Measurements from ENCODE around the gene SLIT3.

SLIT3 gene

DNA sequence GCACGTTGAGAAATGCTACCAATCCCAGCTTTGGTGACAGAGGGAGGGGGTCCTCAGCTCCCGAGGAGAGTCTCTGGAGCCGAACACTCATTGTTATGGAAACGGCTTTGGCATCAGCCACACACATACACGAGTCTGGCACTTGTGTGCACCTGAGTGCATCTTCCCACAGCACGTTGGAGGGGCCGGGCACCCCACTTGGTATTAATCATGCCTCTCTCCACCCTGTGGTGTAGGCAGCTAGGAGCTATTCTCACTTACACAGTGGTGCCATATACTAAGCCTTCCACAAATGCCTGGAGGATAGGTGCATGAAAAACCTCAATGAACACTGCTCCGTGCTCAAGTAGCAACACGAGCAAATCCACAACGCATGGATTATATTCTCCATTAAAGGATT is 587.9 kb downstream of the SLIT3 start:
- TF ChIP-seq EZH2phosphoT487 (IDR thresholded peaks at IDR 0.05; ENCODE audit: low read depth) (no peak), CTCF (IDR thresholded peaks at IDR 0.05; ENCODE audit: low read depth, low read length) (no peak)
- no peaks in the 10 kb centered on the region for H3K9me3 ChIP-seq (ENCODE audit: insufficient read depth, low read length)
- no peak overlapping the region for H3K27ac ChIP-seq (ENCODE audit: low read length)
- no peaks in the 10 kb centered on the region for H3K4me1 ChIP-seq (ENCODE audit: low read length)
- no peaks in the 10 kb centered on the region for H4K20me1 ChIP-seq (ENCODE audit: insufficient read depth, low read length)
- H3K4me3 ChIP-seq (ENCODE audit: low read length) = no peak overlapping the region
- no peaks in the 10 kb centered on the region for H3K36me3 ChIP-seq (replicated peaks; ENCODE audit: low read depth, low read length)
- no peaks in the 10 kb centered on the region for H3K79me2 ChIP-seq (ENCODE audit: low read length)
- H3K27me3 ChIP-seq (ENCODE audit: low read depth, low read length) = peaks cover 16% of the 10 kb centered on the region
- H3K9ac ChIP-seq (ENCODE audit: low read length) = no peak overlapping the region
- no peak overlapping the region for H3K4me2 ChIP-seq (ENCODE audit: low read length)
- H2AFZ ChIP-seq (ENCODE audit: low read depth, low read length) = no peak overlapping the region

- Histone ChIP-seq H3K27ac (ENCODE audit: low read length) (no peak overlapping the region), H2AFZ (ENCODE audit: low read depth, low read length) (no peak overlapping the region), H3K4me3 (ENCODE audit: low read length) (no peak overlapping the region), H3K27me3 (ENCODE audit: low read depth, low read length) (0 out of 2 replicates have a peak, but pooled peaks cover 14% of the 10 kb centered on the region), H3K79me2 (ENCODE audit: low read length) (no peaks in the 10 kb centered on the region), H3K9ac (ENCODE audit: low read length) (no peak overlapping the region), H3K36me3 (replicated peaks; ENCODE audit: low read depth, low read length) (no peaks in the 10 kb centered on the region), H3K4me2 (ENCODE audit: low read length) (no peak overlapping the region), H3K9me3 (ENCODE audit: insufficient read depth, low read length) (no peaks in the 10 kb centered on the region), H4K20me1 (ENCODE audit: insufficient read depth, low read length) (no peaks in the 10 kb centered on the region), H3K4me1 (ENCODE audit: low read length) (no peaks in the 10 kb centered on the region)
- TF ChIP-seq EZH2phosphoT487 (IDR thresholded peaks at IDR 0.05; ENCODE audit: low read depth) = no peak
- no peak for TF ChIP-seq CTCF (IDR thresholded peaks at IDR 0.05; ENCODE audit: low read depth, low read length)
Observed at GRCh38 chr5:168712280-168712924, 588.5 kb downstream of the SLIT3 start.

- Histone ChIP-seq H3K27ac (ENCODE audit: low read length) (no peak overlapping the region), H3K36me3 (replicated peaks; ENCODE audit: low read depth, low read length) (no peaks in the 10 kb centered on the region), H3K4me2 (ENCODE audit: low read length) (no peak overlapping the region), H3K9ac (ENCODE audit: low read length) (no peak overlapping the region), H2AFZ (ENCODE audit: low read depth, low read length) (no peak overlapping the region), H3K4me1 (ENCODE audit: low read length) (no peaks in the 10 kb centered on the region), H3K9me3 (ENCODE audit: insufficient read depth, low read length) (no peaks in the 10 kb centered on the region), H3K79me2 (ENCODE audit: low read length) (no peaks in the 10 kb centered on the region), H3K27me3 (ENCODE audit: low read depth, low read length) (peaks cover 21% of the 10 kb centered on the region; the same call in 1 of the 2 replicates), H3K4me3 (ENCODE audit: low read length) (no peak overlapping the region), H4K20me1 (ENCODE audit: insufficient read depth, low read length) (no peaks in the 10 kb centered on the region)
- TF ChIP-seq EZH2phosphoT487 (IDR thresholded peaks at IDR 0.05; ENCODE audit: low read depth) (no peak), CTCF (IDR thresholded peaks at IDR 0.05; ENCODE audit: low read depth, low read length) (no peak)
Observed at GRCh38 chr5:168710706-168711105, 590.2 kb downstream of the SLIT3 start.

DNA sequence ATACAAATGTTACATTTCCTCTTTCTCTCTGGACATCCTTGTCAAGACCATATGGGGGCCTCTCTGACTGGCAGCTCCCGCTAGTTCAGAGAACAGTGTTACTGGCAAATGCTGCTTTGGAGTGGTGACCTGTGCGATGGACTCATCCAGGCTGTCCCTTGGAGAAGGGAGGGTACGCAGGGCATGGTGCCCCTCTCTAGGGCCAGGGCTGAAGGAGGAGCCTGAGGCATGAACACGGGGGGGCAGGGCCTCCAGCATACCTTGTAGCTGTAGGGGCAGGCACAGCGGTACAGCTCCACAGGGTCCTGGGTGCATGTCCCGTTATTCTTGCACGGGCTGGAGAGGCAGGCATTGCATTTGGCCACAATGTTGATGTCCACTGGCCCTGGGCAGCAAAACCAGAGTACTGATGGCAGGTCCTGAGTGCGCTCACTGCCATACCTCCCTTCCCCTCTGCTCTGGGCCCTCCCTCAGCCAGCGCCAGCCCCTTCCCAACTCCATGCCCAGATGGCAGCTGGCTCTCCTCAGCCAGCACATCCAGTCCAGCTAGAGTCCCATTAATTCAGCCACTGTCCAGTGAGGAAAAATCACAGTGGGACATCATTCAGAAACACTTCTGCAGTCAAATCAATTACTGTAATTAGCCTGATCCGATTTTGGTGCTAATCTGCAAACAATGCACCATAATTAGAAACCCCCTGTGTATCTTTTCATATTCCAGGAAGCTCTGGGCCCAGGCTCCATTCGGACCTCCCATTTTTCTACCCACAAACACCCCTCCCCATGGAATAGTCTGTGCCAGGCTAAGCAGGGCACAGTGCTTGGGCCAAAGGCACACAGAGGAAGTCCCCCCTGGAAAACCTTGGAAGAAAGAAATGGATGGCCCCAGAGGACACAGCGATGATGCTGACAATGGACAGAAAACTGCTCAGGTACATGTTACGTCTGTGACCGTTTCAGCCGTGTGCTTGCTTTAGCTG is 592.9 kb downstream of the SLIT3 start:
- no peak overlapping the region for H3K27ac ChIP-seq (ENCODE audit: low read length)
- H3K9me3 ChIP-seq (ENCODE audit: insufficient read depth, low read length) = no peaks in the 10 kb centered on the region
- peaks cover 25% of the 10 kb centered on the region for H3K27me3 ChIP-seq (ENCODE audit: low read depth, low read length)
- H3K36me3 ChIP-seq (replicated peaks; ENCODE audit: low read depth, low read length) = no peaks in the 10 kb centered on the region
- no peak overlapping the region for H2AFZ ChIP-seq (ENCODE audit: low read depth, low read length)
- no peaks in the 10 kb centered on the region for H4K20me1 ChIP-seq (ENCODE audit: insufficient read depth, low read length)
- TF ChIP-seq CTCF (IDR thresholded peaks at IDR 0.05; ENCODE audit: low read depth, low read length) = no peak
- no peak for TF ChIP-seq EZH2phosphoT487 (IDR thresholded peaks at IDR 0.05; ENCODE audit: low read depth)
- H3K79me2 ChIP-seq (ENCODE audit: low read length) = no peaks in the 10 kb centered on the region
- H3K4me2 ChIP-seq (ENCODE audit: low read length) = no peak overlapping the region
- no peak overlapping the region for H3K9ac ChIP-seq (ENCODE audit: low read length)
- no peaks in the 10 kb centered on the region for H3K4me1 ChIP-seq (ENCODE audit: low read length)
- no peak overlapping the region for H3K4me3 ChIP-seq (ENCODE audit: low read length)
